ENCODE data around the gene PTPRQ. TPM values are rescaled to one million over a fixed set of nuclear protein-coding genes. Genes with fewer than 3 reads are reported as not detected.

PTPRQ gene
- total RNA-seq, 1 experiment from 2014 or later: not detected

- Mint-ChIP-seq H3K36me3 (ENCODE audit: insufficient read depth, unreplicated experiment) (no peaks in the 10 kb centered on the region), H3K4me3 (ENCODE audit: low read depth, unreplicated experiment) (no peak overlapping the region), H3K27ac (ENCODE audit: unreplicated experiment) (no peak overlapping the region), H3K9me3 (ENCODE audit: low read depth, unreplicated experiment) (no peaks in the 10 kb centered on the region), H3K27me3 (ENCODE audit: unreplicated experiment) (no peaks in the 10 kb centered on the region), H3K4me1 (ENCODE audit: low read depth, unreplicated experiment) (no peaks in the 10 kb centered on the region)
- no peak for DNase-seq
- no TSS peak for BruUV-seq (replicated peaks)
- no peak for TF ChIP-seq CTCF (IDR thresholded peaks at IDR 0.05; ENCODE audit: unreplicated experiment)
- CTCF ChIA-PET: no interaction called here
- intact Hi-C loops (cut with micrococcal nuclease; ENCODE audit: unreplicated experiment): no loop called here
Measured at GRCh38 chr12:80512781-80513180, 68.7 kb downstream of the PTPRQ start.

- Mint-ChIP-seq H3K36me3 (ENCODE audit: insufficient read depth, unreplicated experiment) (no peaks in the 10 kb centered on the region), H3K4me1 (ENCODE audit: low read depth, unreplicated experiment) (no peaks in the 10 kb centered on the region), H3K27me3 (ENCODE audit: unreplicated experiment) (no peaks in the 10 kb centered on the region), H3K4me3 (ENCODE audit: low read depth, unreplicated experiment) (no peak overlapping the region), H3K9me3 (ENCODE audit: low read depth, unreplicated experiment) (no peaks in the 10 kb centered on the region), H3K27ac (ENCODE audit: unreplicated experiment) (no peak overlapping the region)
- BruUV-seq (replicated peaks): no TSS peak
- CTCF ChIA-PET: no interaction called here
- intact Hi-C loops (cut with micrococcal nuclease; ENCODE audit: unreplicated experiment): no loop called here
- no peak for DNase-seq
- no peak for TF ChIP-seq CTCF (IDR thresholded peaks at IDR 0.05; ENCODE audit: unreplicated experiment)
Measured at GRCh38 chr12:80513211-80513610, 69.2 kb downstream of the PTPRQ start.

DNA sequence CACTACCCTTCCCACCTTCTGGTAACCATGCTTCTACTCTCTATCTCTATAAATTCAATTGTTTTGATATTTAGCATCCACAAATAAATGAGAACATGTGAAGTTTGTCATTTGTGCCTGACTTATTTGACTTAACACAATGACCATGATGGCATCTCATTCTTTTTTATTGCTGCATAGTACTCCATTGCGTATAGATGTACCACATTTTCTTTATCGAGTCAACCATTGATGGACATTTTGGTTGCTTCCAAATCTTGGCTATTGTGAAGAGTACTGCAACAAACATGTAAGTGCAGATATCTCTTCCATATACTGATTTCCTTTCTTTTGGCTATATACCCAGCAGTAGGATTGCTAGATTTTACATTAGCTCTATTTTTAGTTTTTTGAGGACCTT is 73.6 kb downstream of the PTPRQ start:
- BruUV-seq (replicated peaks): no TSS peak
- Mint-ChIP-seq H3K9me3 (ENCODE audit: low read depth, unreplicated experiment) (peaks cover 2% of the 10 kb centered on the region), H3K4me1 (ENCODE audit: low read depth, unreplicated experiment) (no peaks in the 10 kb centered on the region), H3K4me3 (ENCODE audit: low read depth, unreplicated experiment) (no peak overlapping the region), H3K27me3 (ENCODE audit: unreplicated experiment) (no peaks in the 10 kb centered on the region), H3K36me3 (ENCODE audit: insufficient read depth, unreplicated experiment) (no peaks in the 10 kb centered on the region), H3K27ac (ENCODE audit: unreplicated experiment) (no peak overlapping the region)
- intact Hi-C loops (cut with micrococcal nuclease; ENCODE audit: unreplicated experiment): no loop called here
- CTCF ChIA-PET: no interaction called here
- DNase-seq: no peak
- no peak for TF ChIP-seq CTCF (IDR thresholded peaks at IDR 0.05; ENCODE audit: unreplicated experiment)

GRCh38 chr12:80531646-80532045 is 87.6 kb downstream of the PTPRQ start:
- intact Hi-C loops (cut with micrococcal nuclease; ENCODE audit: unreplicated experiment): no loop called here
- no peaks in the 10 kb centered on the region for H3K4me1 Mint-ChIP-seq (ENCODE audit: low read depth, unreplicated experiment)
- no peaks in the 10 kb centered on the region for H3K9me3 Mint-ChIP-seq (ENCODE audit: low read depth, unreplicated experiment)
- no peaks in the 10 kb centered on the region for H3K36me3 Mint-ChIP-seq (ENCODE audit: insufficient read depth, unreplicated experiment)
- TF ChIP-seq CTCF (IDR thresholded peaks at IDR 0.05; ENCODE audit: unreplicated experiment): no peak
- DNase-seq: no peak
- CTCF ChIA-PET: interaction anchor here (1.4 kb wide), 1 partner anchor 10 kb away, joined by 3 read pairs; no protein-coding TSS in a partner anchor
- H3K27me3 Mint-ChIP-seq (ENCODE audit: unreplicated experiment): no peaks in the 10 kb centered on the region
- H3K27ac Mint-ChIP-seq (ENCODE audit: unreplicated experiment): no peak overlapping the region
- BruUV-seq (replicated peaks): no TSS peak
- H3K4me3 Mint-ChIP-seq (ENCODE audit: low read depth, unreplicated experiment): no peak overlapping the region
